BE2C (cell line): ENCODE data around the gene CBLB.

Experiments used
- DNase-seq: peaks from one replicate; pipeline ENCODE4 v3.0.0-alpha.2; 2020
- H3K27me3 ChIP-seq: fragments of 250-450 bp; sonication (Bioruptor Pico); 2 replicates; pipeline ENCODE4 v1.5.1; 2020; ENCODE audit warnings: mild to moderate bottlenecking
- H3K36me3 ChIP-seq: fragments of 250-450 bp; sonication (Bioruptor Pico); 2 replicates; pipeline ENCODE4 v1.5.1; 2020; ENCODE audit warnings: mild to moderate bottlenecking
- H3K4me1 ChIP-seq: fragments of 250-450 bp; sonication (Bioruptor Pico); 2 replicates; pipeline ENCODE4 v1.5.1; 2020
- H3K4me3 ChIP-seq: 2 replicates; pipeline ENCODE4 v1.5.1; 2011; ENCODE audit warnings: low read depth, low read length
- H3K9me3 ChIP-seq: fragments of 250-450 bp; sonication (Bioruptor Pico); 2 replicates; pipeline ENCODE4 v1.5.1; 2020
- TF ChIP-seq, protein P1 (sequence below): IDR thresholded peaks from 2 replicates; pipeline ENCODE4 v1.5.1; 2012; ENCODE audit warnings: mild to moderate bottlenecking, low read depth, low read length

CBLB gene

GRCh38 chr3:105759442-105760078, 109.3 kb downstream of the CBLB start:
- H3K4me1 ChIP-seq: no peaks in the 10 kb centered on the region
- no peak for DNase-seq
- no peak overlapping the region for H3K4me3 ChIP-seq
- no peaks in the 10 kb centered on the region for H3K9me3 ChIP-seq
- TF ChIP-seq, protein P1, sequence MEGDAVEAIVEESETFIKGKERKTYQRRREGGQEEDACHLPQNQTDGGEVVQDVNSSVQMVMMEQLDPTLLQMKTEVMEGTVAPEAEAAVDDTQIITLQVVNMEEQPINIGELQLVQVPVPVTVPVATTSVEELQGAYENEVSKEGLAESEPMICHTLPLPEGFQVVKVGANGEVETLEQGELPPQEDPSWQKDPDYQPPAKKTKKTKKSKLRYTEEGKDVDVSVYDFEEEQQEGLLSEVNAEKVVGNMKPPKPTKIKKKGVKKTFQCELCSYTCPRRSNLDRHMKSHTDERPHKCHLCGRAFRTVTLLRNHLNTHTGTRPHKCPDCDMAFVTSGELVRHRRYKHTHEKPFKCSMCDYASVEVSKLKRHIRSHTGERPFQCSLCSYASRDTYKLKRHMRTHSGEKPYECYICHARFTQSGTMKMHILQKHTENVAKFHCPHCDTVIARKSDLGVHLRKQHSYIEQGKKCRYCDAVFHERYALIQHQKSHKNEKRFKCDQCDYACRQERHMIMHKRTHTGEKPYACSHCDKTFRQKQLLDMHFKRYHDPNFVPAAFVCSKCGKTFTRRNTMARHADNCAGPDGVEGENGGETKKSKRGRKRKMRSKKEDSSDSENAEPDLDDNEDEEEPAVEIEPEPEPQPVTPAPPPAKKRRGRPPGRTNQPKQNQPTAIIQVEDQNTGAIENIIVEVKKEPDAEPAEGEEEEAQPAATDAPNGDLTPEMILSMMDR: no peak
- H3K27me3 ChIP-seq: no peaks in the 10 kb centered on the region
- peaks cover 17% of the 10 kb centered on the region for H3K36me3 ChIP-seq

GRCh38 chr3:105758451-105758850, 110.4 kb downstream of the CBLB start:
- H3K36me3 ChIP-seq: peaks cover 17% of the 10 kb centered on the region
- H3K9me3 ChIP-seq: no peaks in the 10 kb centered on the region
- H3K27me3 ChIP-seq: no peaks in the 10 kb centered on the region

GRCh38 chr3:105755121-105755886, 113.5 kb downstream of the CBLB start:
- Histone ChIP-seq H3K9me3 (no peaks in the 10 kb centered on the region; the same call in 1 of the 2 replicates), H3K4me3 (no peak overlapping the region), H3K4me1 (peaks cover 26% of the 10 kb centered on the region), H3K27me3 (no peaks in the 10 kb centered on the region), H3K36me3 (peaks cover 7% of the 10 kb centered on the region; the same call in 1 of the 2 replicates)
- DNase-seq: no peak
- TF ChIP-seq, protein P1: no peak

More at GRCh38 chr3:105758451-105758850, 110.4 kb downstream of the CBLB start:
- peaks cover 1% of the 10 kb centered on the region; the same call in 1 of the 2 replicates for H3K4me1 ChIP-seq
- H3K4me3 ChIP-seq: no peak overlapping the region
- TF ChIP-seq, protein P1: no peak
- no peak for DNase-seq

DNA sequence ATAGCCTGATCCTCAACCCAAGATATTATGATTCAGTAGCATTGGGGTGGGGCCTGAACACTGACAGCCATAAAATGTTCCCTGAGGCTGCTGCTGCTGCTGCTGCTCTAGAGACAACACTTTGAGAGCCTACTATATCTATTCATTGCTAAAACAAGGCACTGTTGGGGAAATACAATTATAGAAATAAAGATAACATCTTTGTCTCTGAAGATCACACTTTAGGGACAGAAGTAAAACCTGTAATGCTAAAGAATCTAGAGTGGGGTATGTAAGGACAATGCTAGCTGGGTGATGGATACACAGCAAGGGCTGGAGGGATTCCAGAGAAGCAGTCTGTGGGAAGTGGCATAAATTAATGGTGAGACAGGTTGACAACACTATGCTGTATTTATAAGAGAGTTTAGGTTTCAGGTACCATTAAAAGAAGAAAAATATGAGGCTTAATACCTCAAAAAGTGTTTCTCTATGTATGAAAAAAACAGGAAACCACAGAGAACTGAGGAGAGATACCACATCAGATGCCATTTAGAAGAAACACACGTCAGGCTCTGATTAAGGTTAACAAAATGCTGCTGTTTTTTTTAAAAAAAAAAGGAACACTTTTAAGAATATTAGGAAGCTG, 115.9 kb downstream of the CBLB start:
- Histone ChIP-seq H3K4me3 (no peak overlapping the region), H3K36me3 (peaks cover 7% of the 10 kb centered on the region; the same call in 1 of the 2 replicates), H3K9me3 (no peaks in the 10 kb centered on the region; the same call in 1 of the 2 replicates), H3K27me3 (no peaks in the 10 kb centered on the region), H3K4me1 (peaks cover 26% of the 10 kb centered on the region)
- TF ChIP-seq, protein P1: no peak
- DNase-seq: peak; percentile 53

GRCh38 chr3:105747696-105748095, 121.1 kb downstream of the CBLB start:
- Histone ChIP-seq H3K4me3 (no peak overlapping the region), H3K36me3 (peaks cover 13% of the 10 kb centered on the region), H3K9me3 (no peaks in the 10 kb centered on the region; the same call in 1 of the 2 replicates), H3K27me3 (no peaks in the 10 kb centered on the region), H3K4me1 (peaks cover 24% of the 10 kb centered on the region)
- DNase-seq: no peak
- TF ChIP-seq, protein P1: no peak
